Superior temporal gyrus (tissue), 1 donor: ENCODE data around the gene PCSK6.

Experiments
- DNase-seq: peaks from one replicate; pipeline ENCODE4 v3.0.0-alpha.2; 2016; ENCODE audit errors: extremely low spot score

The PCSK6 gene

DNA sequence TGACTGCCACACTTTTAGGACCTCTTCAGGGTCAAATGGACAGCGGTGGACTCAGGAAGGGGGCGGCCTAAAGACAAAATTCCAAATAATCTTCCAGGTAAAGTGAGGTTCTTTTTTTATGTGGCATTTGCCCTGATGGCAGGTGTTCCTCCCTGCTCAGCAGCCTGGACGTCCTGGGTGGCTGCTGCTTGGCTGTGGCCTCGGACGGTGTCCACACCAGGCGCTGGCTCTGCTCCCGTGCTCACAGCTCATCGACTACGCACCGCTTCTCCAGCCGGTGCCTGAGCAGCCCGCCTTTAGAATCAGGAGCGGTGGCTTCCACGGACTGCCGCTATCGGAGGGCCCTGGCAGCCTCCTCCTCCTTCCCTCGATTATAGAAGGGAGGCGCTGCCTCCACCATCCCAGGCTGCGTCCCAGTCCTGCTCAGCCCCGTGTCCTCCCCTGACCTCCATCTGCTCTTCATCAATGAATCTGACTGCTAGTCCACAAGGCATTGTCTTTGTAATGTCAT, 41.9 kb downstream of the PCSK6 start:
- no peak for DNase-seq

DNA sequence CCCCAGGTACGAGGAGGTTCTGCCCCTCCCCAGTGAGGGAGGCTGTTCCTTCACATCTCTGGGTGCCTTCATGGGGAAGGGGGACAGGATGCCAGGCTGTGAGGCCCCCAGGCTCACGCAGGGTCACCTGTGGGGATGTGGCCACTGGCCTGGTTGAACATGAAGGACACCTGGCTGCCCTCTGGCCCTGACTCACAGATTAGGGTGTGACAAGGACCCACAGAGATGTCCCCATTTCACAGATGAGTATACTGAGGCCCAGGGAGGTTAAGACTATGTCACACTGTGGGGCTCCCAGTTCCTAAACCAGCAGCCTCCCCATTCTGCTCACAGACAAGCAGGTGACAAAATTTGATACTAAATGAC, 42.4 kb downstream of the PCSK6 start:
- DNase-seq, result no peak

DNA sequence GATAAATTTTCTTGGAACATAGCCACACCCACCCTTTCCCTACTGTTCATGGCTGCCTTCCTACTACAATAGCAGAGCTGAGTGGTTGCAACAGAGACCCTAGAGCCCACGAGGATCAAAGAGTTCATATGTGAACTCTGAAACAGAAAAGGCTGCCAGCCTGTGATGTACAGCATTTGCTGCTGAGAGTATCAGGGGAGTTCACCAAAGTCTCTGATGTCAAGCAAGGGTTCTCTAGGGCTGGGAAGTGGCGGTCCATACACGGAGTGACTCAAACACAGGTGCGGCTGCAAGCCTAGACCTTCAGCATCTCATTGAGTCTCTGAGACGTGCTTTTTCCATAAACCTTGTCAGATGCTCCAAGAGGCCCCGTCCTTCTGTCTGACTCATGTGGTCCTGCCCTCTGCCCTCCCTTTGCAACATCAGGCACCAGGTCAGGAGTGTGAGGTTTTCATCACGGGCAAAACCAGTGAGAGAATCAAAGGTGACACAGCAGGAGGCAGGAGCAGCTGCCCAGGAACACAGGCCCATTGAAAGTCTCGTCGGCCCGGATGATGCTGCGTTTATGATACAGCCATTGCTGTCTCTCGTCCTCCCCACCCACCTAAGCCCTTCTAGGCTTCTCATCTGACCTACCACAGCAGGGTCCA, 42.9 kb downstream of the PCSK6 start:
- DNase-seq, result no peak

DNA sequence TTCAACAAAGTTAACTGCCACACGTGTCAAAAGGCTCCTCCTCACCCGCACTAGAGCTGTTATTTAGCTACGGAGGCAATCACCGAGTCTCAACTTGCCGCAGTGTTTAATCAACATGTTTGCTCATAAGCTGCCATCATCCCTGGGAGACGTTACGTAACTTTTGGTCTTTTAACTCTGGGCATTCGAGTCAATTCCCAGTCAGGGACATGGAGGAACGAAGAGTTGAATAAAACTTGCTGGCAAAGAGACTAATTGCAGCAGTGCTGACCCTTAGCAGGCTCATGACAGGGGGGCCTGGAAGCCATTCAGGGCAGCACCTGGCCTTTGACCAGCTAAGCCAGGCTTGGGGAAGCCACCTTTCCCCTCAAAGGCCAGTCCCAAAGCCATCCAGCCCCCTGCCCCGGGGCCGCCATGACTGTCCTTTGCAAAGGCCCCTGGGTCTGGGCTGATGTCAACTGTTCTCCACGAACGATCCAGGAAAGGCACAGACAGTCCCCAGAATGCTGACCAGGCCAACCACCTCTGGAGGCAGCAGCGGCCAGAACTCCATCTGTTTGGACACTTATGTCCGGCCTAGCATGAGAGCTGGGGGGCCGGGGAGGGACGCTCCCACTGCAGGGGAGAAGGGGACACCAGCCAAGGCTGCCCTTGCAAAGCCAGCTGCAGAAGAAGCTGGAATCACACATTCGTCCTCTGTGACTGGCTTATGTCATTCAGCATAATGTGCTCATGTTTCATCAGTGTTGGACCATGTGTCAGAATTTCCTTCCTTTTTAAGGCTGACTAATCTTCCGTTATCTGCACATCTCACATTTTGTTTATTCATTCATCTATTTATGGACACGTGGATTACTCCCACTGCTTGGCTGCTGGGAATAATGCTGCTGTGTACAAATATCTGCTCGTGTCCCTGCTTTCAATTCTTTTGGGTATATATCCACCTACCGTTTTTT, 43.7 kb downstream of the PCSK6 start:
- DNase-seq, result no peak

DNA sequence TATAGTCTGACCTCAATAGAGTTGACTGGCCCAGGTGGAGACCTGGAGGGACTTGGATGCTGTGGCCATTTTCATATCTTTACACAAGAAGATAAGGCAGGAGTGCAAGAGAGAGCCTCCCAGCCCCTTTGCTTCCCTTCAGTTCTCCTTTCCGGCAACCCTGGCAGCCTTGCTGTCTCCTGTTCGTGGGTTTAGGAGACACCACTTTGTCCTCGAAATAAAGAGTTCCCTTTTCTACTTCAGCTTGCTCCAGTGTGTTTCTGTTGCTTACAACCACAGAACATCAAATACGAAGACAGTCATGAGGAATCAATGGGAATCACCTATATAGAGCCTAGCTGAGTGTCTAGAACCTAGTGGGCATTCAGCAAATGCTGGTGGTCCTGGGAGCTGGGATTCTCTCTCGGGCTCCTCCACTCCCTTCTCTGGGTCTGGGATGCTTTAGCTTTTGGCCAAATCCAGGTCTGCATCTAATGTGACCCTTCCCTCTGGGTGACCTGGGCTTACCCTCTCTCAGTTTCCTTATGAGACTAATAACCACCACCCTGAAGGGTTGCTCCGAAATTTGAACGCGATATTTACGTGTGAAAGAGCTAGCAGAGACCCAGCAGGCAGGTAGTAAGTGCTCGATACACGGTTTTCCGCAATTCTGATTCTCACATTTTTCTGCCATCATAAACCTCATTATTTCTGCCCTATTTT, 44.5 kb downstream of the PCSK6 start:
- no peak for DNase-seq

DNA sequence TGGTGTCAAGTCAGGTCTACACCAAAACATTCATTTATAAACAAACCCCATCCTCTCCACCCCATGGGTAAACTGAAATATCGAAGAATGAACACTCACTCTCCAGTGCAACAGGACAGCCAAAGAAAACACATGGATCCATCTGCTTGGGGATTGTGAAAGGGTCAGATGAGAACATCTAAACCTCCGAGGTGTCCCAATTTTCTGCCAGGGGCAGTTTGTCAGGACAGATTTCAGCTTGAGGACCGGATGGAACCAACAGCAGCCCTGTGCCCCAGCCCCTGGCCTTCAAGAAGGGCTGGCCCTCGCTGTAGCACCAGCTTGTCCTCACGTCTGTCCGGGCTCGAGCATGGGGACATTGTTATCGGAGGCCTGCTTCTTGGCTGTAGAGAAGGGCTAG, 45.5 kb downstream of the PCSK6 start:
- no peak for DNase-seq

DNA sequence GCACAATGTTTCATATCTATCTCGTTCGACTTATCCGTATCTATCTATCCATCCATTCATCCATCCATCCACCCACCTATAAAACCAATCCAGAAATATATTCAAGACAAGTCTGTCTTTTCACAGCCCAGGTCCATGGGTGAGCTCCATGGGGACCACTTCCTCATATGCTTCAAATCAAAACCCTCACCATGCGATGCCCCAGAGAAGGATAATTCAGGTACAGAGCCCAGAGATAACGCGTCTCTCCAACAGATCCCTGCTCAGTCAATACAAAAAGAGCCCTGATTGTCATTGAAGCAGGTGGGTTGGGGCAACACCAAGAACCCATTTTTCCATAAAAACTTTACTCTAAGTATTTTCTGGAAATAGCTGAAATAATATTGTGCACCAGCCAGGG, 47.2 kb downstream of the PCSK6 start:
- no peak for DNase-seq

DNA sequence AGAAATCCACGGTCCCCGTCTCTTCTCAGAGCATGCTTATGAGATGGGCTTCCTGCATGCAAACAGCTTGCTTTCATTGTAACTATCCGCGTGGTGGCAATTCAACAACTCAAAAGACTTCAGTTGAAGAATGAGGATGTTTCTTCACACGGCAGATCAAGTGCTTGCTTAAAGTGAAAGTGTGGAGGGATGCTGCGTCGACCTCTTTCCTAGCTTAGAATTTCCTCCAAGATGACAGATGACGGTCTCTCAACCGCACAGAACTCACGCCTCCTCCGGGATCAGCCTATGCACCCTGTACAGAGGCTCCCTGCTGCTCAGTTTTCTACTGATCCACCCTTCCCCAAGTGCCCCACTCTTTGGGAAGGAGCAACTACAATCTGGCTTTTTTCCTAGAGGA, 47.8 kb downstream of the PCSK6 start:
- no peak for DNase-seq

DNA sequence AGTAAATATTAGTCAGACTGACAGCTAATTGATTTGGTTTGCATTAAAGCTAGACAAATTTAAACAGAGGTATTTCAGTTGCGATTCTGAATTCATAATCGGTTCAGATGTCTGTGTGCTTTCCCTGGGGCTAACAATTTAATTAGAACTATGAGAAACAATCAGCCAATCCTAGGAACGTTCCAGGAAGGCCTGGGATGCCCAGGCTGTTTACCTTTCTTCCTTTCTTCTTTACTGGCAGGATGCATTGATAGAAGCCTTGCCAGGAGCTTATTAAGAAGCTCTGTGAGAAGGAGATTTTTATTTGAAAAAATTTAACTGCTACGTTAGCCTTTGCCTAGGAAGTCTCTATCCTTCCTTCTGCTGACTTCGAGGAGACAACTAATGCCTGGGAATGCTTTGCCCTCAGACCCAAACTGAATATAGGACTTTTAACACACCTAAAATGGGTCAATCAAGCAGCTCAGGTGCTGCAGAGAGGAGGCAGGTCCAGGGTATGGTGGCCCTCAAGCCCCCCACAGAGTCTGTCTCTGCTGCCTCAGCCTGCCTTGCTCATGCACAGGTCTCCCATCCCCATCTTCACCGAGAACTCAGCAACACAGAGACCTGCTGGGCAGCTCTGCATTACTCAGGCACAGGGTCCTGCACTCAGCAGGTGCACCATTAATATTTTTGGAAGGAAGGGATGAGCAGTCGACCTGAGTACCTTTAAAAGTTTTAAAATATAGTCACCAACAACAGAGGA, 48.5 kb downstream of the PCSK6 start:
- no peak for DNase-seq

DNA sequence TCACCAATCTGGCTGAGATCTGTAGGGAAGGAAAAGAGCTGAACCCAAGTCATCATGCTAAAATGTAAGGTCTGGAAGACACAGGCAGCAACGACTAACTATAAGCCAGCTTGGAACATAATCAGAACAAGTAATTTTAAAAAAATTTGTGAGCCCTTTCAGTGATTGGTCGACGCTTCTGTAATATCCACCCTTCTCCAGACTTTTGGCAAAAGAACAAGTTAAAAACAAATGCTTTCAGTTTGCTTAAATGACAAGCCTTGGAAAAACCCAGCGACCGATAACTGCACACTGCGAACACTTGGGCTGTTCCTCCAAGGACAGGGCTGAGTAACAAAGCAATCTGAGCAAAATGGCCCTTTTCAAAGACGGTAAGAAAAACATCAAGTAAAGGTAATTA, 49.6 kb downstream of the PCSK6 start:
- no peak for DNase-seq

DNA sequence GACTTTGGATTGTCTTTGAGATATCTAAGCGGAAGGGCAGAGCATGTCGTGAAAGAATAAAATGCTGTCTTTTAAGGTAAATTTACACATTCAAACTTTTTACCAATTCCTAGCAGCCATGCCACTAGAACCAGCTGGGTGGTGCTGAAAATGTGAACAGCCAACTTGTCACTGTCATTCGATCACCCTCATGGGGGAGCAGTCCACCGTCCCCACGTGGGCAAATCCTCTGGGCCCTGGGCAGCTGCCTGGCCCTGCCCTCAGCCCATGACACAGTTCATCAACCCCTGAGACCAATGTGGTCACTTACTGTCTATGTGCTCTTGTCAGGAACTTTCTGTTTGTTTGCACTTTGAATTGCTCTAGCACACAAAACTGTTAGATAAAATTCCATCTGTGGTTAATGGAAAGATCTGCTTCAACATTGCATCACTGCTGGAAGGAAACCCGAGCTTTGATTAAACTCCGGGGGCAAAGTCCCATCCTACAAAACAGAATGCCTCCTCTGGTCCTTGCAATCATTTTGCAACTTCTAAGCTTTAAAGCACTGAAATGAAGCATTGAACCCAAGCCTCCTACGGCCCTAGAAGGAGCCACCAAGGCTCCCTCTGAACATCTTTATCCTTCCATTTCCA, 50.1 kb downstream of the PCSK6 start:
- DNase-seq, result no peak

DNA sequence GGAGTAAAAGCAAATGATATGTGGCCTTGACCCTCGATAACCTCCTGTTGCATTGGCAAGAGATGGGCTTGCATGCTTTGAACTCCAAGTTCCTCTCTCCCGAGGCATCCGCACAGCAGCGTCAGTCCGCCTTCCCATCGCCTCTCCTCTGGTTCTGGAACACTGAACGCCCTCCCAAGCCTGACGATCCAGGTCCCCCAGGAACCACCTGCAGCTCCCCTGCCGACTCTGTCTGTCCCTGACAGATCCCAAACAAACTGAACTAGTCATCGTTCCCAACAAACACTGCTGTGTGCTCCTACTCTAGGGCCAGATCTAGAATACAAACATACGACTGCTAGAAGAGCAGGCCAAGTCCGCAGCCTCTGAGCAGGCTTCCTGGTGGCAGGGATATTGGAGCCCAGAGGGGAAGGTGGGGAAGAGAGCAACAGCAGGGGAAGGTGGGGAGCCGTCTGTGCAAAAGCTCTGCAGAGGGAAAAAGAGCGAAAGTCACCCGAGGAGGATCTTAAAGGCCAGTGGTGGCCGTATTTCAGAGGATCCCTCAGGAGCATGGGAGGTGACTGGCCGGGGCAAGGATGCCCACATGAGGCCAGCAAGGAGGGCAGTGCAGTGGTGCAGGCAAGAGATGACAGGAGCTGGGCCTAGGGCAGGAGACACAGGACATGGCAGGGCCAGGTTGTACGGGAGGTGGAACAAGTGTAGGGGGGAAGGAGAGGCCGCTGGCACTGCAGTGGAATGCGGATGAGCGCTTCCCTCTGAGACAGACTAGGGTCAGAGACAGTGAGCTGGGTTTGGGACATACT, 50.8 kb downstream of the PCSK6 start:
- DNase-seq, result no peak

DNA sequence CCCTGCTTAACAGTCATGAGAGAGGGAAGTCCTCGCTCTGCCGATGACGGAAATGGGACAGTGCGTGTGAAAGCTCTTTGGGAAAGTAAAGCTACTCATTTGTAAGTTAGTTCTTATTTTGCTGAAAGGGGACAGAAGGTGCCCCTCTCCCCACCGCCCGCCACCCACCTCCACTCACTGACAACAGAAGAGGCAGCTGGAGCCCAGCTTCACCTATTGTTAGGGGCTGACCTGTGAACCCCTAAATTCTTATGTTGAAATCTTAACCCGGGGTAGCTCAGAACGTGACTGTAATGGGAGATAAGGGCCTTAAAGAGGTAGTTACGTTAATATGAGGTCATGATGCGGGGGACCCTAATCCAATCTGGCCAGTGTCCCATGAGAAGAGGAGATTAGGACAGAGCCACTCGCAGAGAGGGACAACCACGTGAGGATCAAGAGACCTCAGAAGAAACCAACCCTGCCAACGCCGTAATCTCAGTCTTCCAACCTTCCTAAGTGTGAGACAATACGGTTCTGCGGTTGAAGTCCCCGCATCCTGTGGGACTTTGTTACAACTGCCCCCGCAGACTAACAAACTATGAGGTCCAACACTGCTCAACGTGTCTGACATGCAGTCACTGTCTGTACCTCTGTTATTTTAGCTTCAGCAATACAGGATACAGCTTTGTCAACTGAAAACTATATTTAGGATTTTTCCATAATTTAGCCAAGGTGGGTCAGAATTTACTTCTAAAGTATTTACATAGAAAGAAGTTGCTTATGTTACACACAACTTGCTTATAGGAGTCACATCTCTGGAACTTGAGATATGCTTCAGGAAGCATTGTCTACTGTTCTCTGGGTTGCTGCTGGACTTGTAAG, 51.7 kb downstream of the PCSK6 start:
- DNase-seq, result no peak

DNA sequence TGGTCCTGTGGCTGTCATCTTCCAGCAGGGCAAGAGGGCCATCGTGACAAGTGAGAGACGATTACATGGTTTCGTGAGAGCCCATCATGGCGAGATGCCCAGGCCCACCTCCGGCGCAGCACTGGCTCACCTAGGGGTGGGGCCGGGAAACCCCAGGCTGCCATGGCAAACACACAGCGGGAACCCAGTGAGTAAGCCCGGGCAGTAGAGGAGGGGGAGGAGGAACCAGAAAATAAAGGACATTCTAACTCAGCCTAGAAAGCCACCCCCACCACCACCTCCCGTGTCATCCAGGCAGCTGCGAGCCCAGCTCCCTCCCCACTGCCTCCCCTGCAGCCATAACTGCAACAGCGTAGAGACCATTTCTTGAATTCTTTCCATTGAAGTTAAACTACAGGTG, 52.3 kb downstream of the PCSK6 start:
- DNase-seq, result peak; percentile 70

DNA sequence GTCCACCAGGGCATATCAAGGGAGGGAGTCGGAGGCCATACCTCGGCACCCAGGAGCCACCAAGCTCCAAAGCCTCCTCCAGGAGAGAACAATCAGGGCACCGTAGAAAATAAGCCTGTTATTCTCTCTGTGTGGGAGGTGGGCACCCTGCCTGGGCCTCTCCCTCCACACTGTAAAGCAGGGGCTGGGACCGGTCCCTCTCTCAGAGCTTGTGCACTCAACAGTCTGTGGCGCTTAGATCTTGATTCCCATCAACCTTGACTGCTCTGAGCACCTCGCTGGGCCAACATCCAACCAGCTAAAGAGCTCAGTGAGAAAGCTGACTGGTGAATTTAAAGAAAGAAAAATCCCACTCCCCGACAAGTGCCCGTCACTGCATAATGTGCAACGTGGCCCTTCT, 53.0 kb downstream of the PCSK6 start:
- no peak for DNase-seq

DNA sequence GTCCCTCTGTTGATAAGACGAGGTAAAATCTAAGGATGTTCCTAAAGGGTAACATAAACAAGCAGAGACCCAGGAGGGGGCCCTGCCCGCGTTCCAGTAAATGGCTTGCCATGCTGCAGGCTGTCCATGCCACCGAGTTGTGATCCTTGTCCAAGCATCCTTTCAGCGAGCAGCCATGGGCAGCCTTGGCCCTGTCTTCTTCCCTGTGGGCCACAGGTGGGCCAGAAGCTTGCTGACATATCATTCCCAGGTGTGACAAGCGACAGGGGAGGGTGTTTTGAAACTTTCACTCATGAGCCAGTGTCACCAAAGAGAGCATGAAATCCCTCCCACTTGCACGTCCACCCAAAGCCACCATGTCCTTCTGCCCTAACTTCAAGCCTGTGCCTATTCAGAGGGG, 53.7 kb downstream of the PCSK6 start:
- no peak for DNase-seq

DNA sequence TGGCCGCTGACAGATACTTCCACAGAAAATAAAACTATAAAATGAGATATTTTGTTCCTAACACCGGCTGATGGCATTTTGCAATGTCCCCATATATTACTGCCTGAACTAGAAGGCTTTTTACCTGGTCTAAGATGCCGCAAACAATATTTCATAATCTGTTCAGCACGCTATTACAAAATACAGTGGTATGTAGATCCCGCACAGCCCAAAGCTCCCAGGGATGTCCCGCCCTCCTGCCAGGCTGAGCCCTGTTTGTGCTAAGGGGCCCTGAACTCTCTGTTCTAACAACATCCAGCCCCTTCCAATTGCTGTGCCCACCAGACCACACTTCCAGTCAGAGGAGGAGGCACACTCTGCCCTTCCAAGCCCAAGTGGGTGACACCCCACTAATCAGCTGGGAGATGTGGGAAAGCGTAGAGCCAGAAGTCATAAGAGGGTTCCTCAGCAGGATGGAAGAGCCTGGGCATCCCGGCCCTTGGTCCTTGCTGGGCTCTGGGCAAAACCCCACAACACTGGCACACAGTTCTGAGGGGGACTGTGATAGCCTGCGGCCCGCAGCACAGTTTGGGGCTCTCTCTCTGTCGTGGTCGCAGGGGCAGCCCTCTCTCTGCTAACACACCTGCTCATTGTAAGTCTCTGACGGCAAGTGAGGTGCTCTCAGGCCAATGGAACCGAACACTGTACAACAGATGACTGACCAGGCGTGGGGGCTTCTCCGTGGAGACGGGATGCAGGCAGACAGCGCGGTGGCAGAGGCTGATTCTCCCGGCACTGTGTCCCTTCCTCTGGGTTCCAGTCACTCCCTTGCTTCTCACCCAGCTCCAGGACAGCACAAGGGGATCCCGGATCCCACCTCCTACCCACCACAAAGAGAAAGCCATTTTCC, 55.2 kb downstream of the PCSK6 start:
- DNase-seq, result no peak

DNA sequence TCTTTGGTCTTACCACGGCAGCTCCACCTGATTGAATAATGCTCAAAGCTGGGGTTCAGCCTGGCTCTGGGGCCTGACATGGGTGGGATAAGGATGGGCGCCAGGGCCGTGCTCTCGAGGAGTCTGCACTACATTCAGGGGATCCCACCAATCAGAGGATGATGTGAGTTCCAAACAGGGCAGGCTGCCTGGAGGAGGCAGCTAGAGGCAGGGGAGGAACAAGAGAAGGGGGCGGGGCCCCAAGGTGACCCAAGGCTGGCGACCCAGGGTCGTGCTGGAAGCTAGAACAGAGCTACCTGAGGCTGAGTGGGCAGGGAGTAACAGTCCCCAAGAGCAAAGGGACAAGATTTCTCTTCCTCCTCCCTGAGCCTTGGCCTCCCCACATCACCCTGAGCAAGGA, 56.1 kb downstream of the PCSK6 start:
- no peak for DNase-seq
